ENCODE data around the gene KCNC1.

The KCNC1 gene

GRCh38 chr11:17807034-17807433 lies 72.5 kb downstream of the KCNC1 start:
- Histone ChIP-seq H3K4me1 (ENCODE audit: insufficient read depth, low read length, severe bottlenecking) (no peaks in the 10 kb centered on the region), H3K9ac (ENCODE audit: low read length) (no peak overlapping the region), H3K4me2 (ENCODE audit: low read length) (no peak overlapping the region), H3K4me3 (ENCODE audit: low read depth, low read length, poor library complexity, severe bottlenecking) (no peak overlapping the region), H3K27ac (ENCODE audit: low read depth, low read length, poor library complexity, severe bottlenecking) (no peak overlapping the region), H3K9me2 (ENCODE audit: low read depth, low read length) (no peaks in the 10 kb centered on the region), H3K27me3 (ENCODE audit: insufficient read depth, low read length) (no peaks in the 10 kb centered on the region), H4K20me1 (ENCODE audit: insufficient read depth, low read length) (no peaks in the 10 kb centered on the region), H3K79me2 (ENCODE audit: insufficient read depth, low read length) (no peaks in the 10 kb centered on the region), H3F3A (ENCODE audit: insufficient read depth, low read length) (no peaks in the 10 kb centered on the region), H3K9me3 (ENCODE audit: low read length) (no peaks in the 10 kb centered on the region), H3K36me3 (ENCODE audit: insufficient read depth, low read length) (no peaks in the 10 kb centered on the region), H2AFZ (ENCODE audit: low read length) (no peak overlapping the region)
- TF ChIP-seq EZH2 (IDR thresholded peaks at IDR 0.05; ENCODE audit: borderline replicate concordance, low read length) (no peak), CTCF (IDR thresholded peaks at IDR 0.05; ENCODE audit: low read length) (no peak)

GRCh38 chr11:17810041-17810440 lies 75.5 kb downstream of the KCNC1 start:
- Histone ChIP-seq H3K4me3 (ENCODE audit: low read depth, low read length, poor library complexity, severe bottlenecking) (no peak overlapping the region), H3K4me1 (ENCODE audit: insufficient read depth, low read length, severe bottlenecking) (no peaks in the 10 kb centered on the region), H3K27me3 (ENCODE audit: insufficient read depth, low read length) (no peaks in the 10 kb centered on the region), H3K79me2 (ENCODE audit: insufficient read depth, low read length) (no peaks in the 10 kb centered on the region), H4K20me1 (ENCODE audit: insufficient read depth, low read length) (no peaks in the 10 kb centered on the region), H3K27ac (ENCODE audit: low read depth, low read length, poor library complexity, severe bottlenecking) (no peak overlapping the region), H3K9me2 (ENCODE audit: low read depth, low read length) (no peaks in the 10 kb centered on the region), H2AFZ (ENCODE audit: low read length) (no peak overlapping the region), H3F3A (ENCODE audit: insufficient read depth, low read length) (no peaks in the 10 kb centered on the region), H3K36me3 (ENCODE audit: insufficient read depth, low read length) (no peaks in the 10 kb centered on the region; the same call in 1 of the 2 replicates), H3K9me3 (ENCODE audit: low read length) (no peaks in the 10 kb centered on the region), H3K9ac (ENCODE audit: low read length) (no peak overlapping the region), H3K4me2 (ENCODE audit: low read length) (no peak overlapping the region)
- TF ChIP-seq CTCF (IDR thresholded peaks at IDR 0.05; ENCODE audit: low read length): no peak
- no peak for TF ChIP-seq EZH2 (IDR thresholded peaks at IDR 0.05; ENCODE audit: borderline replicate concordance, low read length)

- no peak for TF ChIP-seq EZH2 (IDR thresholded peaks at IDR 0.05; ENCODE audit: borderline replicate concordance, low read length)
- TF ChIP-seq CTCF (IDR thresholded peaks at IDR 0.05; ENCODE audit: low read length): no peak
- no peak overlapping the region for H3K9ac ChIP-seq (ENCODE audit: low read length)
These were observed 76.2 kb downstream of the KCNC1 start for GRCh38 chr11:17810746-17811145.

More at GRCh38 chr11:17810746-17811145, 76.2 kb downstream of the KCNC1 start:
- no peaks in the 10 kb centered on the region for H3F3A ChIP-seq (ENCODE audit: insufficient read depth, low read length)
- H3K27ac ChIP-seq (ENCODE audit: low read depth, low read length, poor library complexity, severe bottlenecking): no peak overlapping the region
- H3K4me2 ChIP-seq (ENCODE audit: low read length): no peak overlapping the region
- no peaks in the 10 kb centered on the region for H3K79me2 ChIP-seq (ENCODE audit: insufficient read depth, low read length)
- no peaks in the 10 kb centered on the region for H3K9me3 ChIP-seq (ENCODE audit: low read length)
- H3K36me3 ChIP-seq (ENCODE audit: insufficient read depth, low read length): no peaks in the 10 kb centered on the region; the same call in 1 of the 2 replicates
- no peak overlapping the region for H3K4me3 ChIP-seq (ENCODE audit: low read depth, low read length, poor library complexity, severe bottlenecking)
- no peaks in the 10 kb centered on the region for H3K27me3 ChIP-seq (ENCODE audit: insufficient read depth, low read length)
- H2AFZ ChIP-seq (ENCODE audit: low read length): no peak overlapping the region
- no peaks in the 10 kb centered on the region for H4K20me1 ChIP-seq (ENCODE audit: insufficient read depth, low read length)
- H3K4me1 ChIP-seq (ENCODE audit: insufficient read depth, low read length, severe bottlenecking): no peaks in the 10 kb centered on the region
- H3K9me2 ChIP-seq (ENCODE audit: low read depth, low read length): no peaks in the 10 kb centered on the region

All from OCI-LY1 (cell line).